Gastrocnemius medialis (tissue), 4 donors: ENCODE measurements around the gene TP53I13.

Experiments
- POLR2A ChIP-seq, 2 donors: fragments of 450-650 bp; IDR thresholded peaks; one replicate each; pipeline ENCODE4 v1.6.1; 2017; ENCODE audit warnings: antibody characterized with exemption in 2 of 2, mild to moderate bottlenecking in 2 of 2, moderate library complexity in 2 of 2
- TF ChIP-seq, protein P1 (sequence below), 5 experiments: fragments of 450-650 bp in 3 of 5; fragments of 200-600 bp in 2 of 5; sonication (generic) in 2 of 5; IDR thresholded peaks in 4 of 5; conservative IDR thresholded peaks in 1 of 5; 1 replicate in 4 of 5; 2 replicates in 1 of 5; pipeline ENCODE4 v1.5.1; 2016 to 2019; ENCODE audit warnings: antibody characterized with exemption in 5 of 5, mild to moderate bottlenecking in 3 of 5, moderate library complexity in 3 of 5

DNA sequence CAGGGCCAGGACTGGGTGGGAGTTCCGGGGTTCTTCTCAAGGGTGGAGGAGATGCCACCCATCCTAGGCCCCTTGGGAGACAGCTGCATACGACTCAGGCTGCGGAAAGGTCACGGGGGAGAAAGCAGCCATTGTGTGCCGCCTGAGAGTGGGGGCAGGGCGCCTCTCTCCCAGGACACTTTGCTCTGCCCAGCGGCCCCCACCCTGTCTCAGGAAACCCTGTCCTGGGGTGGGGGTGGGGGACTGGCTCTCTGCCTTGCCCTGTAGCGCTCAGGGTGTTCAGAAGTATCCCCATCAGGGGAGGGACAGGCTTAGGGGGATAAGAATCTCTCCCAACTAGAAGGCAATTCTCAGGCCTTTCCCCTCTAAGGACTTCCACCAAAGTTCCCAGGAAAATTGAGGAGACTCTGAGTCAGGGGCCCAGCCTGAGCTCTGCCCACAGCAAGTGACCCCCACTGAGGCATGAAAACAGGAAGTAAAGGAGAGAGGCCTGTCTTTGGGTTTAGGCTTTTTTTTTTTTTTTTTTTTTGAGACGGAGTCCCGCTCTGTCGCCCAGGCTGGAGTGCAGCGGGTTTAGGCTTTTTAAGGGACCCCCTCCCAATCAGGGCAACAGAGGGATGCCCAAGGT, 16.1 kb downstream of the TP53I13 start:
- TF ChIP-seq, protein P1, sequence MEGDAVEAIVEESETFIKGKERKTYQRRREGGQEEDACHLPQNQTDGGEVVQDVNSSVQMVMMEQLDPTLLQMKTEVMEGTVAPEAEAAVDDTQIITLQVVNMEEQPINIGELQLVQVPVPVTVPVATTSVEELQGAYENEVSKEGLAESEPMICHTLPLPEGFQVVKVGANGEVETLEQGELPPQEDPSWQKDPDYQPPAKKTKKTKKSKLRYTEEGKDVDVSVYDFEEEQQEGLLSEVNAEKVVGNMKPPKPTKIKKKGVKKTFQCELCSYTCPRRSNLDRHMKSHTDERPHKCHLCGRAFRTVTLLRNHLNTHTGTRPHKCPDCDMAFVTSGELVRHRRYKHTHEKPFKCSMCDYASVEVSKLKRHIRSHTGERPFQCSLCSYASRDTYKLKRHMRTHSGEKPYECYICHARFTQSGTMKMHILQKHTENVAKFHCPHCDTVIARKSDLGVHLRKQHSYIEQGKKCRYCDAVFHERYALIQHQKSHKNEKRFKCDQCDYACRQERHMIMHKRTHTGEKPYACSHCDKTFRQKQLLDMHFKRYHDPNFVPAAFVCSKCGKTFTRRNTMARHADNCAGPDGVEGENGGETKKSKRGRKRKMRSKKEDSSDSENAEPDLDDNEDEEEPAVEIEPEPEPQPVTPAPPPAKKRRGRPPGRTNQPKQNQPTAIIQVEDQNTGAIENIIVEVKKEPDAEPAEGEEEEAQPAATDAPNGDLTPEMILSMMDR (IDR thresholded peaks at IDR 0.05 in 4 of 5, conservative IDR thresholded peaks at IDR 0.05 in 1 of 5), result no peak
- TF ChIP-seq POLR2A (IDR thresholded peaks at IDR 0.05), result no peak
